Right lobe of liver (tissue), 4 donors: Measurements from ENCODE around the gene CHRM4.

Experiments
- CTCF ChIP-seq, 4 donors: fragments of 200-600 bp in 3 of 4; fragments of 450-650 bp in 1 of 4; IDR thresholded peaks; one replicate each; pipeline versions ENCODE4 v1.5.1 to v1.8.0; 2016 to 2022; ENCODE audit warnings: antibody characterized with exemption in 4 of 4, mild to moderate bottlenecking in 2 of 4
- POLR2A ChIP-seq: fragments of 450-650 bp; IDR thresholded peaks from one replicate; pipeline ENCODE4 v1.6.1; 2017; ENCODE audit warnings: antibody characterized with exemption, mild to moderate bottlenecking
- donor health status: DM: no; HTN: no; CAD: no.
- donor health status: DM: no; HTN: no; CAD: no.
- donor health status: DM: no; HTN: yes; CAD: no.

- no peak for TF ChIP-seq POLR2A
- TF ChIP-seq CTCF (IDR thresholded peaks at IDR 0.05): no peak
Observed at GRCh38 chr11:46350695-46351094, 40.9 kb downstream of the CHRM4 start.
